ENCODE results near the gene SSNA1.
A peak's percentile ranks its signal among the peaks of the same experiment; 100 is the strongest.

GRCh38 chr9:137213160-137214060 lies 24.9 kb downstream of the SSNA1 start:
- TF ChIP-seq, protein P1, sequence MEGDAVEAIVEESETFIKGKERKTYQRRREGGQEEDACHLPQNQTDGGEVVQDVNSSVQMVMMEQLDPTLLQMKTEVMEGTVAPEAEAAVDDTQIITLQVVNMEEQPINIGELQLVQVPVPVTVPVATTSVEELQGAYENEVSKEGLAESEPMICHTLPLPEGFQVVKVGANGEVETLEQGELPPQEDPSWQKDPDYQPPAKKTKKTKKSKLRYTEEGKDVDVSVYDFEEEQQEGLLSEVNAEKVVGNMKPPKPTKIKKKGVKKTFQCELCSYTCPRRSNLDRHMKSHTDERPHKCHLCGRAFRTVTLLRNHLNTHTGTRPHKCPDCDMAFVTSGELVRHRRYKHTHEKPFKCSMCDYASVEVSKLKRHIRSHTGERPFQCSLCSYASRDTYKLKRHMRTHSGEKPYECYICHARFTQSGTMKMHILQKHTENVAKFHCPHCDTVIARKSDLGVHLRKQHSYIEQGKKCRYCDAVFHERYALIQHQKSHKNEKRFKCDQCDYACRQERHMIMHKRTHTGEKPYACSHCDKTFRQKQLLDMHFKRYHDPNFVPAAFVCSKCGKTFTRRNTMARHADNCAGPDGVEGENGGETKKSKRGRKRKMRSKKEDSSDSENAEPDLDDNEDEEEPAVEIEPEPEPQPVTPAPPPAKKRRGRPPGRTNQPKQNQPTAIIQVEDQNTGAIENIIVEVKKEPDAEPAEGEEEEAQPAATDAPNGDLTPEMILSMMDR (conservative IDR thresholded peaks at IDR 0.05 in 1 of 2, IDR thresholded peaks at IDR 0.05 in 1 of 2; ENCODE audit: low read depth in 1 of 2, low read length in 2 of 2) = peak in 1 of 2 donors; percentile 19
- TF ChIP-seq EZH2 (IDR thresholded peaks at IDR 0.05; ENCODE audit: low read length, missing control alignments) = no peak

Data from fibroblast of lung (primary cell).